ENCODE measurements around the gene AGA. TPM values are rescaled to one million over a fixed set of nuclear protein-coding genes. Genes with fewer than 3 reads are reported as not detected.

AGA gene
- polyA plus RNA-seq, 1 experiment: 61.8 TPM

- ChIA-PET POLR2A (no interaction called here), CTCF (no interaction called here)
- no peak for TF ChIP-seq CTCF (IDR thresholded peaks at IDR 0.05; ENCODE audit: low read depth, low read length)
- no peak overlapping the region for H3K27ac ChIP-seq (ENCODE audit: low read depth, low read length)
- DNase-seq (ENCODE audit: low read depth, low spot score): no peak
- no peaks in the 10 kb centered on the region for H3K27me3 ChIP-seq (ENCODE audit: control insufficient read depth, insufficient read depth, low read length)
- H3K9me3 ChIP-seq (ENCODE audit: control insufficient read depth, insufficient read depth, low read length): no peaks in the 10 kb centered on the region
- H3K4me3 ChIP-seq (ENCODE audit: low read depth, low read length): no peak overlapping the region
Measured at GRCh38 chr4:177419434-177419833, 22.8 kb downstream of the AGA start.

- CTCF ChIA-PET: no interaction called here
- Histone ChIP-seq H3K4me3 (ENCODE audit: low read depth, low read length) (no peak overlapping the region), H3K27me3 (ENCODE audit: control insufficient read depth, insufficient read depth, low read length) (no peaks in the 10 kb centered on the region), H3K9me3 (ENCODE audit: control insufficient read depth, insufficient read depth, low read length) (no peaks in the 10 kb centered on the region), H3K27ac (ENCODE audit: low read depth, low read length) (no peak overlapping the region)
- no peak for TF ChIP-seq CTCF (IDR thresholded peaks at IDR 0.05; ENCODE audit: low read depth, low read length)
- POLR2A ChIA-PET: no interaction called here
- DNase-seq (ENCODE audit: low read depth, low spot score): no peak
Measured at GRCh38 chr4:177413656-177414055, 28.6 kb downstream of the AGA start.

GRCh38 chr4:177413076-177413475 is 29.2 kb downstream of the AGA start:
- no peaks in the 10 kb centered on the region for H3K27me3 ChIP-seq (ENCODE audit: control insufficient read depth, insufficient read depth, low read length)
- no peak for DNase-seq (ENCODE audit: low read depth, low spot score)
- no peak overlapping the region for H3K4me3 ChIP-seq (ENCODE audit: low read depth, low read length)
- POLR2A ChIA-PET: no interaction called here
- no peak for TF ChIP-seq CTCF (IDR thresholded peaks at IDR 0.05; ENCODE audit: low read depth, low read length)
- no peak overlapping the region for H3K27ac ChIP-seq (ENCODE audit: low read depth, low read length)
- CTCF ChIA-PET: interaction anchor here (0.7 kb wide), 1 partner anchor 24 kb away, joined by 3 read pairs; no protein-coding TSS in a partner anchor
- H3K9me3 ChIP-seq (ENCODE audit: control insufficient read depth, insufficient read depth, low read length): peaks cover 1% of the 10 kb centered on the region; the same call in 1 of the 2 replicates

DNA sequence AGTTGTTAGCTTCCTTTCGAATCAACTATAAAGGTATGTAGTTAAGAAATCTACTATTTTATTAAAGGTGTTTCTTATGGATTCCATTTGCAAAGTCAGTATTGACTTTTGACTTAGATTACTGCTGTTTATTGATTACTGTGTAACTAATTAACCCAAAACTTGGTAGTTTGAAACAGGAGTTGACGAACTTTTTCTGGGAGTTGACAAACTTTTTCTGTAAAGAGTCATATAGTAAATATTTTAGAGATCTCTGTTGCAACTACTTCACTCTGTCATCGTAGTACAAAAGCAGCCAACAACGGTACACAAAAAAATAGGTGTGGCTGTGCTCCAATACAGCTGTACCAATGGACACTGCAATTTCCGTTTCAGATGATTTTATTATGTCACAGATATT is 30.2 kb downstream of the AGA start:
- ChIA-PET POLR2A (no interaction called here), CTCF (no interaction called here)
- Histone ChIP-seq H3K4me3 (ENCODE audit: low read depth, low read length) (no peak overlapping the region), H3K27me3 (ENCODE audit: control insufficient read depth, insufficient read depth, low read length) (no peaks in the 10 kb centered on the region), H3K27ac (ENCODE audit: low read depth, low read length) (no peak overlapping the region), H3K9me3 (ENCODE audit: control insufficient read depth, insufficient read depth, low read length) (peaks cover 5% of the 10 kb centered on the region; the same call in 1 of the 2 replicates)
- TF ChIP-seq CTCF (IDR thresholded peaks at IDR 0.05; ENCODE audit: low read depth, low read length): no peak
- no peak for DNase-seq (ENCODE audit: low read depth, low spot score)

- Histone ChIP-seq H3K4me3 (ENCODE audit: low read depth, low read length) (no peak overlapping the region), H3K27me3 (ENCODE audit: control insufficient read depth, insufficient read depth, low read length) (no peaks in the 10 kb centered on the region), H3K9me3 (ENCODE audit: control insufficient read depth, insufficient read depth, low read length) (peaks cover 5% of the 10 kb centered on the region; the same call in 1 of the 2 replicates), H3K27ac (ENCODE audit: low read depth, low read length) (no peak overlapping the region)
- DNase-seq (ENCODE audit: low read depth, low spot score): no peak
- POLR2A ChIA-PET: no interaction called here
- no peak for TF ChIP-seq CTCF (IDR thresholded peaks at IDR 0.05; ENCODE audit: low read depth, low read length)
- CTCF ChIA-PET: no interaction called here
Measured at GRCh38 chr4:177410566-177410965, 31.7 kb downstream of the AGA start.

Measured in AG04450 (cell line).